ENCODE data around the gene FCGR2B. TPM values are rescaled to one million over a fixed set of nuclear protein-coding genes. Genes with fewer than 3 reads are reported as not detected.
A peak's percentile ranks its signal among the peaks of the same experiment; 100 is the strongest.
"Not testable (repeated sequence)": the region's sequence is repeated elsewhere in the genome, so short reads cannot be mapped to it uniquely, and the experiment has no call there.

Gene FCGR2B
- total RNA-seq, 1 donor from 2014 or later, result not detected

DNA sequence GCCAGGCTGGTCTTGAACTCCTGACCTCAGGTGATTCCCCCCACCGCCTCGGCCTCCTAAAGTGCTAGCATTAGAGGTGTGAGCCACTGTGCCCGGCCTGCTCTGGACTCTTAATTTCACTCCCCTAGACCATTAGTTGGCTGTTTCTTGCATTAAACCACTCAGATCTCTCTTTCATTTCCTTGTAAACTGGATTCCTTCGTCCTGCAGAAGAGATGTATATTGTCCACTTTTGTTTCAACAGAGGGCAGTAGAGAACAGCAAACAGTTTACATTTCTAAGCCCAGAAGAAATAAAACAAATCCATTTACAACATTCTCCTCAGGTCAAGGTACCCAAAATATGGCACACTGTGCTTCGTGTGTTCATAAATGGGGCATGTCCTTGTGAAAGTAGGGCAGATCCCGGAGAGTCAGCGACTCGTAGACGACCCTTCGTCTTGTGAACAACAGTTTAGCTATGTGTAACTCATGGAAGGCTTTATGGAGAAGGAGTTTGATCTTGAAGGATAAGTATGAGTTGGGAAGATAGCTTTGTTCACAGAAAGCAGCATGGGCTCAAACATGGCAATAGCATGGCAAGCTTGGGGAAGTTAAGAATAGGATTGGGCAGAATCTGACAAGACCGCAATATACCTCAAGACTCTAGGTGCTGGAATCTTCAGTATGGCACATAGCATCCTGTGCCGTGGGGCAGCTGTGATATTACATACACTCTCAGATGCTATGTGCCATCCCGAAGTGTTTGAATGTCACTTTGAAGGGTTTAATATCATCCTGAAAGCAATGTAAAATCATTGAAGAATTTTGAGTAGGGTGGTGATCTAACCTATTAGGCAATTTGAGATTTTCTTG is 15.2 kb upstream of the FCGR2B start:
- peak; percentile 48 to 59 for DNase-seq (ENCODE audit: low read depth in 2 of 2)

- not testable (repeated sequence) for DNase-seq (ENCODE audit: low read depth in 2 of 2)
Measured at GRCh38 chr1:161653541-161653940, 9.4 kb upstream of the FCGR2B start.

- DNase-seq (ENCODE audit: low read depth in 2 of 2), result not testable (repeated sequence)
Measured at GRCh38 chr1:161653971-161654370, 9.0 kb upstream of the FCGR2B start.

GRCh38 chr1:161658524-161658923 is 4.4 kb upstream of the FCGR2B start:
- DNase-seq (ENCODE audit: low read depth in 2 of 2), result not testable (repeated sequence)

- not testable (repeated sequence) for DNase-seq (ENCODE audit: low read depth in 2 of 2)
Measured at GRCh38 chr1:161661660-161662311, 1.2 kb upstream of the FCGR2B start.

- DNase-seq (ENCODE audit: low read depth in 2 of 2), result not testable (repeated sequence)
Measured at GRCh38 chr1:161663569-161663968, 626 bp downstream of the FCGR2B start.

GRCh38 chr1:161664689-161665088 is 1.7 kb downstream of the FCGR2B start:
- DNase-seq (ENCODE audit: low read depth in 2 of 2), result not testable (repeated sequence)

DNA sequence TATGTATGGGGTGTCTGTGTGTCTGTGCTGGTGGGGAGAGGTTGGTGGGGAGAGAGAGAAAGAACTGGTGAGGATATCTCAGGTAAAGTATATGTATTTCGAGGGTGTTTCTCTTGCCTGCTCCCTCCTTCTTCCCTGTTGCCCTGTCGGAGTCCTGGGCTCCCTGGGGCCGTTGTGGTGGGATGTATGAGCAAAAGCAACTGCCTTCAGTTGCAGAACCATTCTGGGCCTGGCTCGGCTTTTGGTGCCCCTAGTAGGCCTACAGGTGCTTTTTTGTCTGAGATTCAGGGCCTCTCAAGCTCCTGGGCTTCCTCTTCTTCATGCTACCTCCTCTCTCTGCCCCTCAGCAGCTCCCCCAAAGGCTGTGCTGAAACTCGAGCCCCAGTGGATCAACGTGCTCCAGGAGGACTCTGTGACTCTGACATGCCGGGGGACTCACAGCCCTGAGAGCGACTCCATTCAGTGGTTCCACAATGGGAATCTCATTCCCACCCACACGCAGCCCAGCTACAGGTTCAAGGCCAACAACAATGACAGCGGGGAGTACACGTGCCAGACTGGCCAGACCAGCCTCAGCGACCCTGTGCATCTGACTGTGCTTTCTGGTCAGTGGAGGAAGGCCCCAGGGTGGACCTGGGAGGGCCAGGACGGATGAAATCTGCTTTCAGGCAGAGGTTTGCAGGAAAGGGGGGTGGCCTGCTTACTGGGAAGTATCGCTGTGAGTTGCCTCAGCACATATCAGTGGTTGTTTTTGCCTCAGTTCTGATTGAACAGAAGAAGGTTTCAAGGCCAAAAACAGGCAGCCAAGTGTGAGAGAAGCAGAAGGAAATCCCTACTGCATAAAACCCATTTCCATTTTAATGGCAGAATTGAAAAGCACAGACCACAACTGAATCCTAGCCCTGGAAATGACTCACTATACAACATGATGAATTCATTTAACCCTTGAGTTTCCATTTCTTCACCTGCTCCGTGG is 8.4 kb downstream of the FCGR2B start:
- peak in 1 of 2 donors; percentile 12 for DNase-seq (ENCODE audit: low read depth in 2 of 2)

DNA sequence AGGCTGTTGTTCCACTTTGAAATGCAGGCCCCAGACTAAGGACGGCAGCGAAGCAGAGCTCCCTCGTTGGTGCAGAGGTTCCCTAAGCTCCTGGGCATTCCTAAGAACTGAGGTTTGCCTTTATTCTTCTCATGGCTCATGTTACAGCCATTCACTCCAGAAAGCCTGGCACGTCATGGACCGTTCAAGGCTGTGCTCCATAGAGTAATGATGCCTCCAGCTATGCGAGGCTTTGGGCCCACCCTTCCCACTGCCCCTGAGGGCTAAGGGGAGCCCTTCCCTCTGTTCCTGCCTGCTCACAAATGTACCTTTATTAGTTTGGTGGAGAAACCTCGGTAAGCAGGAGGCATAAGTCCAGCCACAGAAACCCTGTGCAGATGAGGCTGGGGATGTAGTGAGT is 10.5 kb downstream of the FCGR2B start:
- not testable (repeated sequence) for DNase-seq (ENCODE audit: low read depth in 2 of 2)

DNA sequence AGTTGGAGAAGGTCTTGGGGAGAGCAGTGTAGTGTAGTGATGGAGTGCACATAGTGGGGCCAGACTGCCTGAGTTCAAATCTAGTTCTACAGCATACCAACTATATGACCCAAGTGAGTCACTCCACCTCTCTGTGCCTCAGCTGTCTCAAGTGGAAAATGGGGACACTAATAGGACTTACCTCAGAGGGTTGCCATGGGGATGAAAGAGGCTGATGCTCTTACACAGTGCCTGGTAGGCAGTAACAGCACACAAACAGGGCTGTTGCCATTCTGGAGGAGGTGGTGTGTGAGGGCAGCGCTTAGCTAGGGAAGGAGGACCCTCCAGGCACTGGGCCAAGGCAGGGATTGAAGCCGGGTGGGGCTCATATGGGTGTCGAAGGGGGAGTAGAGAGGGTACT is 11.5 kb downstream of the FCGR2B start:
- DNase-seq (ENCODE audit: low read depth in 2 of 2), result not testable (repeated sequence)

DNA sequence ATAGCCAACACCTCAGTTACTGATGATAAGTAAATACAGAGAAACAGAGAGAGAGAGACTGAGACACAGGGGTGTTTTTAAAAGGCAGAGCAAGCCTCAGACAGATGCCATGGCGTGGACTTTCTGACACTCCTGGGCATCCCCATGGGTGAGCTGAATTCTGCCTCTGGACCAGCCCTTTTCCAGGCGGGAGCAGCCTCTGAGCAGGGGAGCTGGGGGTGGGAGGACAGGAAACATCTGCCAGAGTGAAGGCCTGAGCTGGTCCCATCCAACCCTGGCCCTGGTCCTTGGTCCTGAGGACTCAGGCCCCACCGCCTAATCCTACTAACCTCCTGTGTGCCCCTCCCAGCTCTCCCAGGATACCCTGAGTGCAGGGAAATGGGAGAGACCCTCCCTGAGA is 12.0 kb downstream of the FCGR2B start:
- DNase-seq (ENCODE audit: low read depth in 2 of 2), result peak in 1 of 2 donors; percentile 1

GRCh38 chr1:161676441-161676840 is 13.5 kb downstream of the FCGR2B start:
- DNase-seq (ENCODE audit: low read depth in 2 of 2), result no peak

DNA sequence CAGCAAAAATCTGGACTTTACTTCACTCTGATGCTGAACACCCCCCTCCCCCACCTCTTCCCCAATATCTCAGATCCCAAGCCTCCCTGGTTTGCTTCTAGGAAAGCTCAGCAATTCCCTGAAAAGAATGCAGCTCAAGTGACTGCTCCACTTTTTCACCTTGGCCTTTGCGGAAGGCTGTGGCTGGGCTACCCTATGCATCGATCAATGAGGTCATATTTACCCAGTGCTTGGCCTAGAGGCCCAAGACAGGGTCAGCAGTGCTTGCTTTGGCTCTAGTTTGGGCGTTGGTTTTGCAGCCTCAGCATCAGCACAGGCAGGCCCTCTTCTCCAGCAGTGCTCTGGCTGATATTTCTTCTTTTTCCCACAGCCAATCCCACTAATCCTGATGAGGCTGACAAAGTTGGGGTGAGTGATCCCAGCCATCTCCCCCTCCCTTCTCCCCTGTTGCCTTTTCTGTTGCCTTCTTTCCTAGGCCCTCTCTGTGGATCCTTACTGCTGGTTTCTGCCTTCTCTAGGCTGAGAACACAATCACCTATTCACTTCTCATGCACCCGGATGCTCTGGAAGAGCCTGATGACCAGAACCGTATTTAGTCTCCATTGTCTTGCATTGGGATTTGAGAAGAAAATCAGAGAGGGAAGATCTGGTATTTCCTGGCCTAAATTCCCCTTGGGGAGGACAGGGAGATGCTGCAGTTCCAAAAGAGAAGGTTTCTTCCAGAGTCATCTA is 14.2 kb downstream of the FCGR2B start:
- DNase-seq (ENCODE audit: low read depth in 2 of 2), result no peak

- DNase-seq (ENCODE audit: low read depth in 2 of 2), result no peak
Measured at GRCh38 chr1:161678500-161678899, 15.6 kb downstream of the FCGR2B start.

- no peak for DNase-seq (ENCODE audit: low read depth in 2 of 2)
Measured at GRCh38 chr1:161681879-161682278, 18.9 kb downstream of the FCGR2B start.

DNA sequence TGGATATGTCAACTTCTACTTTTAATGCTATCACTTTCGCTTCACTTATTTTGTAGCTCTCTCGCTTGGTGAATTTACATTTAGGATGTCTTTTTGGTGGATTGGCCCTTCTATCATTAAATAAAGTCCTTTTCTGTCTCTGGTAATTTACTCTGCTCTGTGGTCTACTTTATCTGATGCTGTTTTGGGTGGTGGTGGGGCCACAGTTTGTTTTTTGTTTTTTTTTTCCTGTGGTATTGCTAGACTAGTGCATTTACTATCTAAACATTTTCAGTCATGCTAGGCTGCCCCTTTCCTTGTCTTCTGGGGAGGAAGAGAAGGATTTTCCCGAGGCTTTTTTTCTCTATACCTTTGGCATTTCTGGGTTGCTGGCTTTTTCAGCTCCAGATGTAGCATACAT is 26.0 kb downstream of the FCGR2B start:
- DNase-seq (ENCODE audit: low read depth in 2 of 2), result no peak

- DNase-seq (ENCODE audit: low read depth in 2 of 2), result no peak
Measured at GRCh38 chr1:161691846-161692245, 28.9 kb downstream of the FCGR2B start.

DNA sequence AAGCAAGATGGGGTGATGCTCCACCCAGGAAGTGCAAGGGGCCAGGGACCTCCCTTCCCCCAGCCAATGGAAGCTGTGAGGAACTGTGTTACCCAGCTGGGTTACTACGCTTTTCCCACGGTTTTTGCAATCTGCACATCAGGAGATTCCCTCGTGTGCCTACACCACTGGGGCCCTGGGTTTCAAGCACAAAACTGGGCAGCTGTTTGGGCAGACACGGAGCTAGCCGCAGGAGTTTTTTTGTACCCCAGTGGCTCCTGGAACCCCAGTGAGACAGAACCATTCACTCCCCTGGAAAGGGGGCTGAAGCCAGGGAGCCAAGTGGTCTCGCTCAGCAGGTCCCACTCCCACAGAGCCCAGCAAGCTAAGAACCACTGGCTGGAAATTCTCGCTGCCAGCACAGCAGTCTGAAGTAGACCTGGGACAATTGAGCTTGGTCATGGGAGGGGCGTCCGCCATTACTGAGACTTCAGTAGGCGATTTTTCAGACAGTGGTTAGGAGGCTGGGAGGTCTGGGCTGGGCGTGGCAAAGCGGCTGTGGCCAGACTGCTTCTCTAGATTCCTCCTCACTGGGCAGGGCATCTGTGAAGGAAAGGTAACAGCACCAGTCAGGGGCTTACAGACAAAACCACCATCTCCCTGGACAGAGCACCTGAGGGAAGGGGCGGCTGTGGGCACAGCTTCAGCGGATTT is 30.2 kb downstream of the FCGR2B start:
- DNase-seq (ENCODE audit: low read depth in 2 of 2), result not testable (repeated sequence)

DNA sequence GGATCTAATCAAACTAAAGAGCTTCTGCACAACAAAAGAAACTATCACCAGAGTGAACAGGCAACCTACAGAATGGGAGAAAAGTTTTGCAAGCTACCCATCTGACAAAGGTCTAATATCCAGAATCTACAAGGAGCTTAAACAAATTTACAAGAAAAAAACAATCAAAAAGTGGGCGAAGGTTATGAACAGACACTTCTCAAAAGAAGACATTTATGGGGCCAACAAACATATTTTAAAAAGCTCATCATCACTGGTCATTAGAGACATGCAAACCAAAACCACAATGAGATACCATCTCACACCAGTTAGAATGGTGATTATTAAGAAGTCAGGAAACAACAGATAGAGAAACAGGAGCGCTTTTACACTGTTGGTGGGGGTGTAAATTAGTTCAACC is 35.4 kb downstream of the FCGR2B start:
- DNase-seq (ENCODE audit: low read depth in 2 of 2), result not testable (repeated sequence)

DNA sequence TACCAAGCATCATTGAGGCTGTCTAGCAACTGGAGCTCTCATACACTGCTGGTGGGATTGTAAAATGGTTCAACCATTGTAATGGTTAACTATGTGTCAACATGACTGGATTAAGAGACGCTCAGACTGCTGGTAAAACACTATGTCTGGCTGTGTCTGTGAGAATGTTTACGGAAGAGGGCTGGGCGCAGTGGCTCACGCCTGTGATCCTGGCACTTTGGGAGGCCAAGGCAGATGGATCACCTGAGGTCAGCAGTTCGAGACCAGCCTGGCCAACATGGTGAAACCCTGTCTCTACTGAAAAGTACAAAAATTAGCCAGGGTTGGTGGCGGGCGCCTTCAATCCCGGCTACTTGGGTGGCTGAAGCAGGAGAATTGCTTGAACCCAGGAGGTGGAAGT is 39.3 kb downstream of the FCGR2B start:
- no peak for DNase-seq (ENCODE audit: low read depth in 2 of 2)

Data from lung microvascular endothelial cell (primary cell).